Measurements from ENCODE around the gene QSOX2.

QSOX2 gene

GRCh38 chr9:136245219-136246150 is at the start of gene QSOX2 (continued):
- TF ChIP-seq BCL11B (tag by site-specific recombination; IDR thresholded peaks at IDR 0.05; ENCODE audit: low read depth) = no peak
- peak; percentile 30; the same call in 1 of the 2 replicates for TF ChIP-seq KLF9 (tag by site-specific recombination; IDR thresholded peaks at IDR 0.05; ENCODE audit: low read depth)
- no peak for TF ChIP-seq ZNF112 (tag by site-specific recombination; IDR thresholded peaks at IDR 0.05)
- peak; percentile 50; the same call in 1 of the 2 replicates for TF ChIP-seq KLF8 (tag by site-specific recombination; IDR thresholded peaks at IDR 0.05)

- Histone ChIP-seq H3K36me3 (ENCODE audit: control insufficient read depth in 2 of 2, insufficient read depth in 1 of 2, low read length in 2 of 2) (no peaks in the 10 kb centered on the region), H3K4me3 (ENCODE audit: low read depth, low read length) (no peak overlapping the region), H3K9me3 (ENCODE audit: control insufficient read depth, insufficient read depth, low read depth, low read length) (no peaks in the 10 kb centered on the region), H3K4me1 (ENCODE audit: control insufficient read depth, insufficient read depth, low read length) (no peaks in the 10 kb centered on the region), H3K27ac (ENCODE audit: extremely low read depth, low read depth, low read length) (no peak overlapping the region)
- ChIA-PET CTCF (interaction anchor here (0.7 to 1.2 kb wide), 2 partner anchors 9 to 10 kb away, joined by 3 read pairs; no protein-coding TSS in a partner anchor), POLR2A (no interaction called here)
- TF ChIP-seq PRDM10 (tag by site-specific recombination; IDR thresholded peaks at IDR 0.05) (no peak), GLIS2 (tag by site-specific recombination; IDR thresholded peaks at IDR 0.05) (no peak), ZBTB10 (tag by site-specific recombination; IDR thresholded peaks at IDR 0.05) (no peak), ZNF114 (tag by site-specific recombination; IDR thresholded peaks at IDR 0.05) (no peak), GLI2 (tag by site-specific recombination; IDR thresholded peaks at IDR 0.05; ENCODE audit: borderline replicate concordance, low read depth) (no peak), ZNF488 (tag by site-specific recombination; IDR thresholded peaks at IDR 0.05) (no peak), ZNF16 (tag by site-specific recombination; IDR thresholded peaks at IDR 0.05; ENCODE audit: low read depth) (no peak), KLF16 (tag by site-specific recombination; IDR thresholded peaks at IDR 0.05) (no peak), GLIS1 (tag by site-specific recombination; IDR thresholded peaks at IDR 0.05) (no peak), ZNF221 (tag by site-specific recombination; IDR thresholded peaks at IDR 0.05; ENCODE audit: borderline replicate concordance) (no peak), PATZ1 (tag by site-specific recombination; IDR thresholded peaks at IDR 0.05) (no peak), ZNF280C (tag by site-specific recombination; IDR thresholded peaks at IDR 0.05) (no peak), ZNF629 (tag by site-specific recombination; IDR thresholded peaks at IDR 0.05) (no peak), ZNF514 (tag by site-specific recombination; IDR thresholded peaks at IDR 0.05) (no peak)
Observed at GRCh38 chr9:136295055-136295454, 49.4 kb upstream of the QSOX2 start.

All from HEK293 (cell line).